Measurements from ENCODE around the gene KDM4B.

- TF ChIP-seq CTCF (IDR thresholded peaks at IDR 0.05) (no peak), POLR2A (IDR thresholded peaks at IDR 0.05) (no peak)
These were observed 51.5 kb downstream of the KDM4B start for GRCh38 chr19:5020368-5020767.
